Breast epithelium (tissue), 4 donors: Measurements from ENCODE around the gene INKA1. TPM values are rescaled to one million over a fixed set of nuclear protein-coding genes. Genes with fewer than 3 reads are reported as not detected.

Experiments
- DNase-seq, 2 donors: peaks; one replicate each; pipeline ENCODE4 v3.0.0-alpha.2; 2019; ENCODE audit warnings: low spot score in 2 of 2
- H3K27ac ChIP-seq, 2 donors: fragments of 200-600 bp; sonication (generic) in 1 of 2; one replicate each; pipeline ENCODE4 v1.5.1; 2016 to 2019; ENCODE audit warnings: mild to moderate bottlenecking in 1 of 2
- H3K27me3 ChIP-seq, 2 donors: fragments of 200-600 bp; sonication (generic) in 1 of 2; one replicate each; pipeline versions ENCODE4 v1.5.1 to v1.6.0; 2017 to 2019; ENCODE audit warnings: control low read depth in 1 of 2, mild to moderate bottlenecking in 1 of 2
- H3K36me3 ChIP-seq: fragments of 200-600 bp; one replicate; pipeline ENCODE4 v1.5.1; 2019
- H3K4me1 ChIP-seq, 2 donors: fragments of 200-600 bp; sonication (generic); one replicate each; pipeline ENCODE4 v1.5.1; 2016 to 2019; ENCODE audit warnings: control low read depth in 1 of 2
- H3K4me3 ChIP-seq, 3 donors: fragments of 200-600 bp; sonication (generic); 1 replicate in 2 of 3; 2 replicates in 1 of 3; pipeline ENCODE4 v1.5.1; 2016 to 2019; ENCODE audit warnings: mild to moderate bottlenecking in 3 of 3, moderate library complexity in 2 of 3
- H3K9me3 ChIP-seq, 2 donors: fragments of 200-600 bp; sonication (generic) in 1 of 2; one replicate each; pipeline ENCODE4 v1.5.1; 2016 to 2019; ENCODE audit warnings: control low read depth in 1 of 2
- POLR2A ChIP-seq: fragments of 450-650 bp; IDR thresholded peaks from one replicate; pipeline ENCODE4 v1.6.1; 2016; ENCODE audit warnings: antibody characterized with exemption, mild to moderate bottlenecking, moderate library complexity
- POLR2AphosphoS5 ChIP-seq, 3 donors: sonication (generic); formaldehyde crosslinking; IDR thresholded peaks; one replicate each; pipeline ENCODE4 v1.6.1; 2017; ENCODE audit warnings: antibody characterized with exemption in 3 of 3
- intact Hi-C: fragments of 100-400 bp; cut with DNase I; formaldehyde crosslinking; loops from one replicate; pipeline ENCODE4 v1.15.1; 2023; ENCODE audit warnings: low total_unique reads
- total RNA-seq, 3 donors: library from RNA; depleted of rRNA; stranded (reverse); fragments of >200 nt; gene quantifications; one replicate each; pipeline ENCODE4 v1.1.0, GENCODE V29; 2016
- TF ChIP-seq, protein P1 (sequence below), 3 donors: fragments of 450-650 bp; IDR thresholded peaks; one replicate each; pipeline ENCODE4 v1.5.1; 2016 to 2017; ENCODE audit warnings: antibody characterized with exemption in 3 of 3, mild to moderate bottlenecking in 3 of 3, moderate library complexity in 3 of 3

INKA1 gene
- total RNA-seq, 3 donors from 2014 or later: 2.3 to 4.5 (median 4.2) TPM

DNA sequence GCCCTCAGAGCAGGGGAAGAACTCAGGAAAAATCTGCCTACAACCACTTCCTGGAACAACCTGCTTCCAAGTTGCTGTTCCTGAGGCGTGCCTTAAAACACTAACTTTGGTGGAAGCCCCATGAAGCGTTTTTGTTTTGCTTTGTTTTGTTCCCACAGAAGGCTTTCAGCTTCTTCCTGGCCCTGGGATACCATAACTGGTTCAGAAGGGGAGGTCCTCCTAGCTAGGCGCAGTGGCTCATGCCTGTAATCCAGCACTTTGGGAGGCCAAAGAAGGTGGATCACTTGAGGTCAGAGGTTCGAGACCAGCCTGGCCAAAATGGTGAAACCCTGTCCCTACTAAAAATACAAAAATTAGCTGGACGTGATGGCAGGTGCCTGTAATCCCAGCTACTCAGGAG is 15.5 kb upstream of the INKA1 start:
- TF ChIP-seq POLR2AphosphoS5 (IDR thresholded peaks at IDR 0.05) (no peak), POLR2A (no peak)
- TF ChIP-seq, protein P1, sequence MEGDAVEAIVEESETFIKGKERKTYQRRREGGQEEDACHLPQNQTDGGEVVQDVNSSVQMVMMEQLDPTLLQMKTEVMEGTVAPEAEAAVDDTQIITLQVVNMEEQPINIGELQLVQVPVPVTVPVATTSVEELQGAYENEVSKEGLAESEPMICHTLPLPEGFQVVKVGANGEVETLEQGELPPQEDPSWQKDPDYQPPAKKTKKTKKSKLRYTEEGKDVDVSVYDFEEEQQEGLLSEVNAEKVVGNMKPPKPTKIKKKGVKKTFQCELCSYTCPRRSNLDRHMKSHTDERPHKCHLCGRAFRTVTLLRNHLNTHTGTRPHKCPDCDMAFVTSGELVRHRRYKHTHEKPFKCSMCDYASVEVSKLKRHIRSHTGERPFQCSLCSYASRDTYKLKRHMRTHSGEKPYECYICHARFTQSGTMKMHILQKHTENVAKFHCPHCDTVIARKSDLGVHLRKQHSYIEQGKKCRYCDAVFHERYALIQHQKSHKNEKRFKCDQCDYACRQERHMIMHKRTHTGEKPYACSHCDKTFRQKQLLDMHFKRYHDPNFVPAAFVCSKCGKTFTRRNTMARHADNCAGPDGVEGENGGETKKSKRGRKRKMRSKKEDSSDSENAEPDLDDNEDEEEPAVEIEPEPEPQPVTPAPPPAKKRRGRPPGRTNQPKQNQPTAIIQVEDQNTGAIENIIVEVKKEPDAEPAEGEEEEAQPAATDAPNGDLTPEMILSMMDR (IDR thresholded peaks at IDR 0.05): no peak
- no peaks in the 10 kb centered on the region for H3K9me3 ChIP-seq
- H3K4me3 ChIP-seq: no peak overlapping the region
- no peak for DNase-seq
- H3K27ac ChIP-seq: peak overlapping the region; percentile 97 to 99
- no peaks in the 10 kb centered on the region for H3K27me3 ChIP-seq
- peaks cover 0 to 6% of the 10 kb centered on the region in 2 donors for H3K4me1 ChIP-seq
- no peaks in the 10 kb centered on the region for H3K36me3 ChIP-seq
- intact Hi-C loops: no loop called here

DNA sequence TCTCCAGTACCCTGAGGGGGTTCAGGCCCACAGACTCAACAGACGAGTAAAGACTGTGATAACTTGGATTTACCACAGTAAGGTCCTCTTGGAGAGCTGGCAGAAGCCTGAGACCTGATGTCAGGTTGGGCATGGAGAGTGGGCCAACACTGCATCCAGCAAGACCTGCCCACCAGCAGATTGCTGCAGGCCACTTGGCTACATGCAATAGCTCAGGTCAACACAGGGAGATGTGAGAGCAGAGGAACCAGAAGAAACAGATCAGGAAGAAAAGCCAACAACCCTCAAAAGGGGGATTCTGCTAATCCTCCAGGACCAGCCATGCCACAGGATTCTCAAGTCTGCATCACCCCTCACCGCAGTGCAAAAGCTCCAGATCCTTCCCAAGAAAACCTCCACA is 15.0 kb upstream of the INKA1 start:
- no peak for DNase-seq
- Histone ChIP-seq H3K36me3 (no peaks in the 10 kb centered on the region), H3K4me1 (peaks cover 0 to 6% of the 10 kb centered on the region in 2 donors), H3K27ac (peak overlapping the region; percentile 97 to 99), H3K27me3 (no peaks in the 10 kb centered on the region), H3K4me3 (no peak overlapping the region), H3K9me3 (no peaks in the 10 kb centered on the region)
- TF ChIP-seq, protein P1 (IDR thresholded peaks at IDR 0.05): no peak
- no peak for TF ChIP-seq POLR2A
- no peak for TF ChIP-seq POLR2AphosphoS5 (IDR thresholded peaks at IDR 0.05)
- intact Hi-C loops: no loop called here

DNA sequence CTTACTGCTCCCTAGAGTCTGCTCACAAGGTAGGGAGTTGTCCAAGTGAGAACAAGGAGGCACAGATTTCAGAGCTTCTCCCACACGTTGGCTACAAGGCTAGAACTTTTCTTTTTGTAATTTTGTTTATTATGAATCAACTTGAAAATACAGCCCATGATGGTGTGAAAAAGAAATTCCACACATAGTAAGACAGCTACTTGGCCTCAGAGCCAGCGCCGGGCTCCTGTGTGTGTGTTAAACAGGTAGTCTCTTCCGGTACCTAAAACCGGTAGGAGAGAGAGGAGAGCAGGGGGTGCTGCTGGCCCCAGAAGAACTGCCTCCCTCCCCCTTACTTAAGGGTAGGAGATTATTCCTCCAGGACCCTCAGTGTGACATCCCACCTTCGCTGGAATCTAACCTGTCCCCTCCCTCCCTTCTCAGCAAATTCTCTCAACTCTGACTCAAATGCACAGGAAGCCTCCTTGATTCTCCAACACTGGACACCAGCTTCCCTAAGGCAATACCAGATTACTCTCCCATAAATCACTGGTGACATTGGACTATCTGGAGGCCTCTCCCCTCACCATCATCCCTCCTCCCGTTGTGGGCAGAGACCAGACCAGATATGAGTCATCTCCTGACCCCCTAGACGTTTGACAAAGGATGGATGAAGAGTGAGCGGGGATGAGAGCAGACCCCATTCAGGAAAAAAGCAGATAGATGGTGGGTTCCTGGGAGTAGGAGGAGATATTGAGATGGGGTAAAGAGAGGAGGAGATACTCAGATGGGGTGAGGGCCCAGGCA is 12.2 kb upstream of the INKA1 start:
- no peaks in the 10 kb centered on the region for H3K9me3 ChIP-seq
- intact Hi-C loops: no loop called here
- no peak for TF ChIP-seq POLR2AphosphoS5 (IDR thresholded peaks at IDR 0.05)
- TF ChIP-seq POLR2A: no peak
- TF ChIP-seq, protein P1 (IDR thresholded peaks at IDR 0.05): no peak
- no peak overlapping the region for H3K4me3 ChIP-seq
- H3K27me3 ChIP-seq: no peaks in the 10 kb centered on the region
- no peaks in the 10 kb centered on the region for H3K4me1 ChIP-seq
- no peak for DNase-seq
- H3K36me3 ChIP-seq: no peaks in the 10 kb centered on the region
- no peak overlapping the region for H3K27ac ChIP-seq

DNA sequence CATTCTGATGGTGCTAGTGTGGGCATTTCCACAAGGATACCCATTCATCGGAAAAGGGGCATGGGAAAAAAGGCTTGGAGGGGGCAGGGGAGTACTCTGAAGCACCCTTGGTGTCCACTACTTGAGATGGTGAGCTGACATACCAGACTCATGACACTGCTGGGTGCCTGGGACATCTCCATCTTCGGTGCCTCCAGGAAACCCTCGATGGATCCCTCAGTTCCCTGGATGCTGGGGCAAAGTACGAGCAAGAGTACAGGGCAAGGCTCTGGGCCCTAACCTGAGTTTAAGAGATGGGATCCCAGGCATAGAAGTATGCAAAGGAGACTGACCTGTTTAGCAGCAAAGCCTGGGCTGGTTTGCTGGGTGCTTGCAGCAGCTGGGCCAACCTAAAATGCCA is 11.5 kb upstream of the INKA1 start:
- H3K4me1 ChIP-seq: no peaks in the 10 kb centered on the region
- no peak for TF ChIP-seq POLR2A
- TF ChIP-seq POLR2AphosphoS5 (IDR thresholded peaks at IDR 0.05): no peak
- TF ChIP-seq, protein P1 (IDR thresholded peaks at IDR 0.05): no peak

DNA sequence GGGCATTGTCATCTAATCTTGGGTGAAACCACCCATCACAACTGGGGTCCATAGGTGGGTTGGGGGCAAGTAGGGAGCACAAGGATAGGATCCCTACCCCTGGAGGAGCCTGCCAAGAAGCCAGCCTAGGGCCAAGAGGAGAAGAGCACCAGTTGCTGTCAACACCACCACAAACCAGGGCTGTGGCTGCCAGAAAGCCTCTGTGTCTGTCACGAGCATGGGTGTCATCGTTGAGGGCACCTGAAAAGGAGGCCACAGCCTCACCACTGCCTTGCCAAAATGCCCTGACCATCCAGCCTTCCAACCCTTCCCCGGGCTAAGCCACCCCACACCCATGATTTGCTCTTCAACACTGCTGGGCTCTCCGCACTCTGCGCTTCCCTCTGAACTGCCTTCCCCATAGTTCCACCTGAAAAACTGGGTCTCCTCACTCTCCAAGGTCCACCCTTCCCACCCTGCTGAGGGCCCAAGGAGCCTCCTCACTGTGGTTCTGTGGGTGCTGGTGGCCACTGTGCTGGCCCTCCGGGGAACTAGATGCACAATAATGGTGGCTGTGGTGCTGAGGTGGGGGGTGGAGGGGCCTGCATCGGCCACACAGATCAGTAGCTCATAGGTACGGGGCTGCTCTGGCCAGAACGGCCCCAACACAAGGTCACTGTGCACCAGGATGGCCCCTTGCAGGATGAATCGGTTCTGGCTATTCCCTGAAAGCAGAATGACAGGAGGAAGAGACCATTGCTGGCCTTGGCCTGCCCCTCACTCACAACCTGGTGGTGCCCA is 10.5 kb upstream of the INKA1 start:
- no peak overlapping the region for H3K27ac ChIP-seq
- no peaks in the 10 kb centered on the region for H3K36me3 ChIP-seq
- intact Hi-C loops: no loop called here

More for the DNA sequence above, 11.5 kb upstream of the INKA1 start:
- H3K4me3 ChIP-seq: no peak overlapping the region
- H3K36me3 ChIP-seq: no peaks in the 10 kb centered on the region
- no peaks in the 10 kb centered on the region for H3K9me3 ChIP-seq
- no peaks in the 10 kb centered on the region for H3K27me3 ChIP-seq
- no peak for DNase-seq
- H3K27ac ChIP-seq: no peak overlapping the region
- intact Hi-C loops: no loop called here

More for the DNA sequence above, 10.5 kb upstream of the INKA1 start:
- TF ChIP-seq POLR2AphosphoS5 (IDR thresholded peaks at IDR 0.05) (no peak), POLR2A (no peak)
- TF ChIP-seq, protein P1 (IDR thresholded peaks at IDR 0.05): no peak
- no peak for DNase-seq
- no peaks in the 10 kb centered on the region for H3K4me1 ChIP-seq
- no peaks in the 10 kb centered on the region for H3K27me3 ChIP-seq
- no peak overlapping the region for H3K4me3 ChIP-seq
- no peaks in the 10 kb centered on the region for H3K9me3 ChIP-seq
